CD14-positive monocyte (primary cell): ENCODE results near the gene CERS2. TPM values are rescaled to one million over a fixed set of nuclear protein-coding genes. Genes with fewer than 3 reads are reported as not detected.
"Not testable (repeated sequence)": the region's sequence is repeated elsewhere in the genome, so short reads cannot be mapped to it uniquely, and the experiment has no call there.

ENCODE experiments used
- DNase-seq, 3 donors: peaks; one replicate each; pipeline ENCODE4 v3.0.0-alpha.2; 2011 to 2022
- H2AFZ ChIP-seq: 2 replicates; pipeline ENCODE4 v1.6.0; 2012; ENCODE audit warnings: mild to moderate bottlenecking, low read depth, low read length, inconsistent platforms; ENCODE audit not compliant: insufficient read depth, poor library complexity, severe bottlenecking
- H3K27ac ChIP-seq, 2 donors: 1 replicate in 1 of 2; 2 replicates in 1 of 2; pipeline ENCODE4 v1.5.1; 2012 to 2013; ENCODE audit warnings: low read length in 2 of 2, control low read depth in 1 of 2, inconsistent platforms in 1 of 2, low read depth in 1 of 2, mild to moderate bottlenecking in 1 of 2
- H3K27me3 ChIP-seq, 2 donors: one replicate each; pipeline versions ENCODE4 v1.6.0 to v1.6.1; 2011 to 2013; ENCODE audit warnings: low read length in 2 of 2; ENCODE audit not compliant: control insufficient read depth in 2 of 2, insufficient read depth in 2 of 2
- H3K36me3 ChIP-seq, 2 donors: replicated peaks in 1 of 2; 1 replicate in 1 of 2; 2 replicates in 1 of 2; pipeline versions ENCODE4 v1.5.1 to v1.6.1; 2012 to 2013; ENCODE audit warnings: low read length in 2 of 2, control low read depth in 1 of 2, inconsistent platforms in 1 of 2, mild to moderate bottlenecking in 1 of 2; ENCODE audit not compliant: insufficient read depth in 2 of 2, control insufficient read depth in 1 of 2
- H3K4me1 ChIP-seq, 2 donors: 1 replicate in 1 of 2; 2 replicates in 1 of 2; pipeline versions ENCODE4 v1.5.1 to v1.6.1; 2012 to 2013; ENCODE audit warnings: low read length in 2 of 2, control low read depth in 1 of 2, inconsistent platforms in 1 of 2, mild to moderate bottlenecking in 1 of 2, moderate library complexity in 1 of 2; ENCODE audit not compliant: insufficient read depth in 2 of 2, control insufficient read depth in 1 of 2
- H3K4me2 ChIP-seq: replicated peaks from 2 replicates; pipeline ENCODE3; 2012; ENCODE audit warnings: low read length, moderate library complexity, mild to moderate bottlenecking; ENCODE audit not compliant: poor library complexity, severe bottlenecking; ENCODE audit errors: extremely low read depth
- H3K4me3 ChIP-seq, 3 experiments: fragments of 200-600 bp in 1 of 3; sonication (generic) in 1 of 3; replicated peaks in 1 of 3; 1 replicate in 2 of 3; 2 replicates in 1 of 3; pipeline ENCODE4 v1.5.1; 2011 to 2013; ENCODE audit warnings: low read length in 3 of 3, mild to moderate bottlenecking in 3 of 3, control low read depth in 2 of 3, low read depth in 2 of 3, inconsistent platforms in 1 of 3, moderate library complexity in 1 of 3
- H3K79me2 ChIP-seq: 2 replicates; pipeline ENCODE4 v1.6.0; 2012; ENCODE audit warnings: mild to moderate bottlenecking, control low read depth, inconsistent platforms, low read length, moderate library complexity; ENCODE audit not compliant: insufficient read depth
- H3K9ac ChIP-seq: 2 replicates; pipeline ENCODE4 v1.6.0; 2017; ENCODE audit warnings: low read length, mild to moderate bottlenecking; ENCODE audit not compliant: insufficient read depth, poor library complexity, severe bottlenecking
- H3K9me3 ChIP-seq, 2 donors: replicated peaks in 1 of 2; 1 replicate in 1 of 2; 2 replicates in 1 of 2; pipeline versions ENCODE4 v1.5.1 to v1.6.1; 2012 to 2013; ENCODE audit warnings: low read length in 2 of 2, control low read depth in 1 of 2; ENCODE audit not compliant: control insufficient read depth in 1 of 2, insufficient read depth in 1 of 2
- H4K20me1 ChIP-seq: 2 replicates; pipeline ENCODE4 v1.6.0; 2012; ENCODE audit warnings: mild to moderate bottlenecking, low read length, control low read depth, moderate library complexity; ENCODE audit not compliant: insufficient read depth
- H3K27ac Mint-ChIP-seq, 7 donors: one replicate each; pipeline ENCODE4 v1.8.0; 2020; ENCODE audit warnings: mild to moderate bottlenecking in 7 of 7, mixed read lengths in 7 of 7, moderate library complexity in 6 of 7, inconsistent platforms in 2 of 7
- H3K27me3 Mint-ChIP-seq, 3 donors: one replicate each; pipeline ENCODE4 v1.8.0; 2021 to 2022; ENCODE audit warnings: low read depth in 3 of 3, mild to moderate bottlenecking in 3 of 3, mixed read lengths in 3 of 3, moderate library complexity in 3 of 3, inconsistent platforms in 1 of 3
- H3K36me3 Mint-ChIP-seq, 2 donors: one replicate each; pipeline ENCODE4 v1.8.0; 2020; ENCODE audit warnings: mixed read lengths in 2 of 2, inconsistent platforms in 1 of 2, mild to moderate bottlenecking in 1 of 2
- H3K4me1 Mint-ChIP-seq: one replicate; pipeline ENCODE4 v1.8.0; 2020; ENCODE audit warnings: mild to moderate bottlenecking, mixed read lengths
- H3K4me3 Mint-ChIP-seq, 2 donors: one replicate each; pipeline ENCODE4 v1.8.0; 2020; ENCODE audit warnings: mild to moderate bottlenecking in 2 of 2, mixed read lengths in 2 of 2, moderate library complexity in 1 of 2
- H3K9me3 Mint-ChIP-seq, 7 donors: one replicate each; pipeline ENCODE4 v1.8.0; 2020 to 2022; ENCODE audit warnings: mixed read lengths in 7 of 7, mild to moderate bottlenecking in 6 of 7, moderate library complexity in 6 of 7, inconsistent platforms in 2 of 7
- WGBS: methylation state at CpG from one replicate; pipeline ENCODE4 v1.1.5; 2013; ENCODE audit warnings: missing lambda C conversion rate; ENCODE audit not compliant: insufficient coverage; 5-methylcytosine and 5-hydroxymethylcytosine counted together
- intact Hi-C, 2 donors: fragments of 100-400 bp; cut with micrococcal nuclease; formaldehyde crosslinking; loops; one replicate each; pipeline versions ENCODE4 v1.15.0 to v1.15.1; 2023
- polyA plus RNA-seq, 3 donors: library from polyadenylated mRNA; depleted of rRNA in 1 of 3; unstranded in 2 of 3; stranded (reverse) in 1 of 3; fragments of 300-500 nt in 2 of 3; fragments of >200 nt in 1 of 3; fragmentation: Illumina TruSeq in 2 of 3; gene quantifications; 1 replicate in 2 of 3; 2 replicates in 1 of 3; pipeline ENCODE4 v1.2.3, GENCODE V29; 2012 to 2021
- TF ChIP-seq, protein P1 (sequence below): fragments of 200-600 bp; IDR thresholded peaks from one replicate; pipeline ENCODE4 v1.8.0; 2022; ENCODE audit warnings: antibody characterized with exemption, mild to moderate bottlenecking

The CERS2 gene
- polyA plus RNA-seq, 3 donors = 152 to 224 (median 200) TPM

DNA sequence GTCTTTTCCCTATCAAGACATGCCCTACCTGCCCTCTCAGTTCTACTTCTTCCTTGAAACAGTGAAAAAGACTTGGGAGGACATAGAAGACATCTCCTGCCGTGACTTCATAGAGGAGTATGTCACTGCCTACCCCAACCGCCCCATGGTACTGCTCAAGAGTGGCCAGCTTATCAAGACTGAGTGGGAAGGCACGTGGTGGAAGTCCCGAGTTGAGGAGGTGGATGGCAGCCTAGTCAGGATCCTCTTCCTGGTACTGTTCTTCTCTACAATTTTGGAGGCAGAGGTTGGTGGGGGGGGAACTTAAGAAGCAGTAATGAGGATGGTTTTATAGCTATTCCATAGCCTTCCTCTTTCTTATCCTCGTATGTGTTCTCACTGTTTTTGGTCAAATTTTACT is 29.8 kb downstream of the CERS2 start:
- no peaks in the 10 kb centered on the region for H3K4me1 ChIP-seq
- peaks cover 87 to 100% of the 10 kb centered on the region in 2 donors for H3K36me3 ChIP-seq
- intact Hi-C loops = loop anchor here (5.0 to 10.0 kb wide), 2 partner anchors 190 to 208 kb away; no protein-coding TSS in a partner anchor
- 93% methylated on average over 2 of the region's 5 CpGs for WGBS
- Mint-ChIP-seq H3K36me3 (peaks cover 79 to 100% of the 10 kb centered on the region in 2 donors), H3K9me3 (no peaks in the 10 kb centered on the region), H3K27ac (peak overlapping the region in 1 of 7 donors; percentile 21), H3K4me1 (no peaks in the 10 kb centered on the region), H3K27me3 (no peaks in the 10 kb centered on the region), H3K4me3 (no peak overlapping the region)
- no peaks in the 10 kb centered on the region for H3K27me3 ChIP-seq
- H3K4me3 ChIP-seq = no peak overlapping the region
- H3K9ac ChIP-seq = no peak overlapping the region
- TF ChIP-seq, protein P1, sequence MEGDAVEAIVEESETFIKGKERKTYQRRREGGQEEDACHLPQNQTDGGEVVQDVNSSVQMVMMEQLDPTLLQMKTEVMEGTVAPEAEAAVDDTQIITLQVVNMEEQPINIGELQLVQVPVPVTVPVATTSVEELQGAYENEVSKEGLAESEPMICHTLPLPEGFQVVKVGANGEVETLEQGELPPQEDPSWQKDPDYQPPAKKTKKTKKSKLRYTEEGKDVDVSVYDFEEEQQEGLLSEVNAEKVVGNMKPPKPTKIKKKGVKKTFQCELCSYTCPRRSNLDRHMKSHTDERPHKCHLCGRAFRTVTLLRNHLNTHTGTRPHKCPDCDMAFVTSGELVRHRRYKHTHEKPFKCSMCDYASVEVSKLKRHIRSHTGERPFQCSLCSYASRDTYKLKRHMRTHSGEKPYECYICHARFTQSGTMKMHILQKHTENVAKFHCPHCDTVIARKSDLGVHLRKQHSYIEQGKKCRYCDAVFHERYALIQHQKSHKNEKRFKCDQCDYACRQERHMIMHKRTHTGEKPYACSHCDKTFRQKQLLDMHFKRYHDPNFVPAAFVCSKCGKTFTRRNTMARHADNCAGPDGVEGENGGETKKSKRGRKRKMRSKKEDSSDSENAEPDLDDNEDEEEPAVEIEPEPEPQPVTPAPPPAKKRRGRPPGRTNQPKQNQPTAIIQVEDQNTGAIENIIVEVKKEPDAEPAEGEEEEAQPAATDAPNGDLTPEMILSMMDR = no peak
- H3K9me3 ChIP-seq = no peaks in the 10 kb centered on the region
- H3K27ac ChIP-seq = no peak overlapping the region
- no peak overlapping the region for H3K4me2 ChIP-seq
- peaks cover 3% of the 10 kb centered on the region for H4K20me1 ChIP-seq
- no peak overlapping the region for H2AFZ ChIP-seq
- no peaks in the 10 kb centered on the region for H3K79me2 ChIP-seq
- no peak for DNase-seq

DNA sequence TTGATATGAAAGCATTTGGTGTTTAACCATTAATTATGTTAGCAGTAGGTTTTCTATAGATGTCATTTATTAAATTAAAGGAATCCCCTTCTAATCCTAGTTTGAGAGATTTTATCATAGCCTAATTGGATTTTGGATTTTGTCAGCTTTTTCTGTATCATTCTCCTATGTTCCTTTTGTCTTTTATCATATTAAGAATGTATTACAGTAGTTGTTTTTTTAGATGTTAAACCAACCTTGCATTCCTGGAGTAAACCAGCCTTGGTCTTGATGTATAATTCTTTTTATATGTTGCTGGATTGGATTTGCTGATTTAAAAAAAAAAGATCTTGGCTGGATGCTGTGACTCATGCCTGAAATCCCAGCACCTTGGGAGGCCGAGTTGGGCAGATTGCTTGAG is 42.9 kb downstream of the CERS2 start:
- WGBS = no CpG with 5 or more reads among the region's 1 CpG
- no peak overlapping the region for H3K4me3 Mint-ChIP-seq

DNA sequence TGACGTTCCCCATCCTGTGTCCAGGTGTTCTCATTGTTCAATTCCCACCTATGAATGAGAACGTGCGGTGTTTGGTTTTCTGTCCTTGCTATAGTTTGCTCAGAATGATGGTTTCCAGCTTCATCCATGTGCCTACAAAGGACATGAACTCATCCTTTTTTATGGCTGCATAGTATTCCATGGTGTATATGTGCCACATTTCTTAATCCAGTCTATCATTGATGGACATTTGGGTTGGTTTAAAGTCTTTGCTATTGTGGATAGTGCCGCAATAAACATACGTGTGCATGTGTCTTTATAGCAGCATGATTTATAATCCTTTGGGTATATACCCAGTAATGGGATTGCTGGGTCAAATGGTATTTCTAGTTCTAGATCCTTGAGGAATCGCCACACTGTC is 45.9 kb downstream of the CERS2 start:
- H3K27me3 Mint-ChIP-seq = not testable (repeated sequence)

More for the DNA sequence above, 42.9 kb downstream of the CERS2 start:
- peaks cover 24% of the 10 kb centered on the region for H3K4me1 Mint-ChIP-seq
- H3K79me2 ChIP-seq = peaks cover 78% of the 10 kb centered on the region
- H3K27ac ChIP-seq = no peak overlapping the region
- peaks cover 49 to 86% of the 10 kb centered on the region in 2 donors for H3K36me3 Mint-ChIP-seq
- H3K27me3 Mint-ChIP-seq = no peaks in the 10 kb centered on the region
- H3K9me3 ChIP-seq = peaks cover 10 to 13% of the 10 kb centered on the region in 2 donors
- intact Hi-C loops = no loop called here
- H4K20me1 ChIP-seq = peaks cover 34% of the 10 kb centered on the region
- TF ChIP-seq, protein P1 = no peak
- peaks cover 16 to 18% of the 10 kb centered on the region in 2 donors for H3K4me1 ChIP-seq
- H3K27ac Mint-ChIP-seq = no peak overlapping the region
- no peak overlapping the region for H3K4me3 ChIP-seq
- H3K4me2 ChIP-seq = no peak overlapping the region
- H3K27me3 ChIP-seq = no peaks in the 10 kb centered on the region
- H3K36me3 ChIP-seq = peaks cover 61 to 87% of the 10 kb centered on the region in 2 donors
- H3K9ac ChIP-seq = no peak overlapping the region
- DNase-seq = no peak
- H3K9me3 Mint-ChIP-seq = peaks cover 3 to 18% (median 13%) of the 10 kb centered on the region in 7 donors
- no peak overlapping the region for H2AFZ ChIP-seq

More for the DNA sequence above, 45.9 kb downstream of the CERS2 start:
- Histone ChIP-seq H3K36me3 (peaks cover 45 to 57% of the 10 kb centered on the region in 2 donors), H3K4me1 (peaks cover 19 to 27% of the 10 kb centered on the region in 2 donors), H4K20me1 (peaks cover 19% of the 10 kb centered on the region), H3K79me2 (peaks cover 62% of the 10 kb centered on the region), H3K9me3 (peaks cover 10 to 13% of the 10 kb centered on the region in 2 donors)
- not testable (repeated sequence) for H3K27ac Mint-ChIP-seq, H3K4me3 ChIP-seq, H2AFZ ChIP-seq, H3K27me3 ChIP-seq, H3K4me3 Mint-ChIP-seq, H3K4me2 ChIP-seq, H3K27ac ChIP-seq, DNase-seq, H3K9ac ChIP-seq
- peaks cover 19% of the 10 kb centered on the region for H3K4me1 Mint-ChIP-seq
- intact Hi-C loops = loop anchor here (5.0 to 10.0 kb wide), 4 partner anchors 46 to 164 kb away; partner anchors contain the start of genes CERS2 (in 1 of the 2), CTSS (in 1 of the 2), MINDY1 (in 1 of the 2) and PRUNE1 (in 1 of the 2)
- no CpG with 5 or more reads among the region's 6 CpGs for WGBS
- peaks cover 3 to 20% (median 13%) of the 10 kb centered on the region in 7 donors for H3K9me3 Mint-ChIP-seq
- H3K36me3 Mint-ChIP-seq = peaks cover 33 to 59% of the 10 kb centered on the region in 2 donors
